GM12872 (cell line): Measurements from ENCODE around the gene NOS1AP.

Source experiments
- TF ChIP-seq, protein P1 (sequence below): IDR thresholded peaks from 3 replicates; pipeline ENCODE4 v1.5.1; 2011; ENCODE audit warnings: low read depth, mild to moderate bottlenecking, low read length, moderate library complexity; ENCODE audit not compliant: insufficient read depth

Gene NOS1AP

DNA sequence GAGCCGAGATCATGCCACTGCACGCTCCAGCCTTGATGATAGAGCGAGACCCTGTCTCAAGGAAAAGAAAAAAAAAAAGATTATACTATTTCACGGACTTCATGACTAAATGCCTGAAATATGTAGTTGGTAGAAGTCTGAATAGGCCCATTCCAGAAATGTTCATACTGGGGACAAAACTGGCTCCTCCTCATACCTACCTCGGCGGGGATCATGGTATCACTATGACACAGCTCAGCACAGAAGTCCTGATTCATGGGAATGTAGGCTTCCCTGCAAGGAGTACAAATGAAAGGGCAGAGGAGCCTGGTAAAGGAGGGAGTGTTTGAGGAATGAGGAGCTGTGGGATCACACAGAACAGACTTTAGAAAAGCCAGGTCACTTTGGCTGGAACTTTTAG, 302.1 kb downstream of the NOS1AP start:
- TF ChIP-seq, protein P1, sequence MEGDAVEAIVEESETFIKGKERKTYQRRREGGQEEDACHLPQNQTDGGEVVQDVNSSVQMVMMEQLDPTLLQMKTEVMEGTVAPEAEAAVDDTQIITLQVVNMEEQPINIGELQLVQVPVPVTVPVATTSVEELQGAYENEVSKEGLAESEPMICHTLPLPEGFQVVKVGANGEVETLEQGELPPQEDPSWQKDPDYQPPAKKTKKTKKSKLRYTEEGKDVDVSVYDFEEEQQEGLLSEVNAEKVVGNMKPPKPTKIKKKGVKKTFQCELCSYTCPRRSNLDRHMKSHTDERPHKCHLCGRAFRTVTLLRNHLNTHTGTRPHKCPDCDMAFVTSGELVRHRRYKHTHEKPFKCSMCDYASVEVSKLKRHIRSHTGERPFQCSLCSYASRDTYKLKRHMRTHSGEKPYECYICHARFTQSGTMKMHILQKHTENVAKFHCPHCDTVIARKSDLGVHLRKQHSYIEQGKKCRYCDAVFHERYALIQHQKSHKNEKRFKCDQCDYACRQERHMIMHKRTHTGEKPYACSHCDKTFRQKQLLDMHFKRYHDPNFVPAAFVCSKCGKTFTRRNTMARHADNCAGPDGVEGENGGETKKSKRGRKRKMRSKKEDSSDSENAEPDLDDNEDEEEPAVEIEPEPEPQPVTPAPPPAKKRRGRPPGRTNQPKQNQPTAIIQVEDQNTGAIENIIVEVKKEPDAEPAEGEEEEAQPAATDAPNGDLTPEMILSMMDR, result no peak

DNA sequence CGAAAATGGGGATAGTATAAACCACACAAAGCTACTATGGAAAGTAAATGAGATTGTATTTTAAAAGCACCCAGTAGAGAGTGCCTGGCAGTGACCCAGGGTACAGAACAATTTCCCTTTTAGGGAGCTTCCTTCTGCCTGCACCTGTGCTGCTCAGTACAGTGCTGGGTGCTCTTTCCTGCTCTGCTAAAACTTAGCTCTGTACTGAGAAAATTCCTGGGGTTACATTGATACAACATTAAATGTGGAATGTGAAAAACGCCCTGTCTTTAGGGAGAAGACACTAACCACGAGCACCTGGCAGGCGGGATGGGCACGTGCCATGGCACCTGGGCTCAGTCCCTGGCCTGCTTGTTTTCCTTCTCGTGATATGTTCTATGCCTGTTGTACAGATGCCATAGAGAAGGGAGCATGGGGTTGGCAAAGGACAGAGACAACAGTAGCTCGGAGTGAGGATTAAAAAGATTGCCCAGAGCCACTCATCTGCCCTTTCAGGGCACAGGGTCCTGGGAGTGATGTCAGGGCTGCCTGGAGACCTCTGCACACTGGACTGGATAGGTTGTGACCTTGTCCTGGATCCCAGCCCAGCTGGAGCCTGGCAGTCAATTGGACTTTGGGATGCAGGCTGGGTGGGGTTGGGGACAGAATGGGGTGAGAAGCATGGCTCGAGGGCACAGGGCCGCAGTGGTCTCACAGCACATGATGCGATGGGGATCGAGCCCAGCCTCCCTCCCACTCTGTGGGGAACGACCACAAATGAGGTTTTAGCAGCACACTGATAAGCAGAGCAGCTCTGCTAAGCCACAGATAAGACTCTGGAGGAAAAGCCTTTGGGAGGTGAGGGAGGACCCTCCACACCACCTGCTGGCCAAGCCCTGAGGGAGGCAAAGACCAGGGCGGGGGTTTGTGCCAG, 302.9 kb downstream of the NOS1AP start:
- TF ChIP-seq, protein P1, result no peak

DNA sequence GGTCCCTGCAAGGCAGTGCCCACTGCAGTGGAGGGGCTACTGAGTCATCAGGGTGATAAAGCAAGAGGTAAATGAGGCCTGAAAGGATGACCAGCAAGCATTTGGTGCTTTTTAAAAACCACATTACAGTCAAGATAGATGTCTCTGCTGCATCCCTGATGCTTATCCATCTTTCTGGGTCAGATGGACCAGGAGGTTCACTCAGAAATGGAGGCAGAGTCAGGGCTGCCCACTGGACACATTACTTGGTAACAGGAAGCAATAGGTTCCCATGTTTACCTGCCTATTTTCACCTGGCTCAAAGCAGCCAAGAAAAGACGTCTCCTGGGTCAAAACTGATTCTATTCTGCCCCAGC, 303.6 kb downstream of the NOS1AP start:
- TF ChIP-seq, protein P1, result no peak

DNA sequence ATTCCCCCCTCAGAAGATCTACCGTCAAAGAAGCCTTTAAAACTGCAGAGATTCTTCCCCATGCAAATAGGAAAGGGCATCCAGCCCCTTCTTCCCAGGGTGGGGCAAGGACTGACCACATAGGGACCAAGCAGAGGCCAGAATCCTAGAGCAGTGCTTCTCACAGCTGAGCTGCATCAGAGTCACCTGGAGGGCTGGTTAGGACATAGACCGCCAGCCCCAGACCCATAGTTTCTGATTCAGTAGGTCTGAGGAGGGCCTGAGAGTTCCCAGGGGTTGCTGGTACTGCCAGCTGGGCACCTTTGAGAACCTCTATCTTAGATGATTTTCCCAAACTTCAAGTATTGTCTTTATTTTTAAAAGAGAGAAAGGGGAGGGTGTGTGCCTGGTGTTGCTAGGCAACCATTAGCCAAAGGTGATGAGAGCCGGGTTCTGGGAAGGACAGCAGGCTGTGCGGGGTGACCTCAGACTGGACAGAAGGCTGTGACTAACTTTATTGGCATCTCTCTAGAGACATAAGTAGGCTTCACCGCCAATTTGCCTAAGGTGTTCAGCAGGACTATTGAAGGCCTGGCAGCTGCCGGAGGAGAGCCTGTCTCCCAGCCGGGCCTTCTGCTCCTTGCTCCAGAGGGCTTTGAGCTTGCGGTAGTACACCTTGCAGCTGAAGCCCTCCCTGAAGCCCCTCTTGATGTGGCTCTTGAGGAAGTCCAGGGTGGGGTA, 304.2 kb downstream of the NOS1AP start:
- TF ChIP-seq, protein P1, result no peak

DNA sequence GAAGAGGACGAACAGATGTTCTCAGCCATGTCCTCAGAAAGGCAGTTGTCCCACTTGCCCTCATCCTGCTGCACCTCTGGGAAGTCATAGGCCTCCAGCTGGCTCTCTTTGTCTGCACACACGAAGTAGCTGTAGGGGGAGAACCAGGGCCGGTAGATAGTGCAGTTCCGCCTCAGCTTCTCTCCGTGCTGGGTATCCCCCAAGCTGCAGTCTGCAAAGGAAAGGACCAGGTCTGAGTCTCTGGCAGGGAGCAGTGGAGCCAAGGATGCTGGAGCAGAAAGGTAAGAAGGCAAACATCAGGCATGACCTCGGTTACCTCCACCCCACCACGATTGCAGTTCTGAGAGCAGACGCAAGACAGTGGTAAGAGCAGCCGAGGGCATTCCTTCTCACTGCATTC, 304.9 kb downstream of the NOS1AP start:
- TF ChIP-seq, protein P1, result no peak

DNA sequence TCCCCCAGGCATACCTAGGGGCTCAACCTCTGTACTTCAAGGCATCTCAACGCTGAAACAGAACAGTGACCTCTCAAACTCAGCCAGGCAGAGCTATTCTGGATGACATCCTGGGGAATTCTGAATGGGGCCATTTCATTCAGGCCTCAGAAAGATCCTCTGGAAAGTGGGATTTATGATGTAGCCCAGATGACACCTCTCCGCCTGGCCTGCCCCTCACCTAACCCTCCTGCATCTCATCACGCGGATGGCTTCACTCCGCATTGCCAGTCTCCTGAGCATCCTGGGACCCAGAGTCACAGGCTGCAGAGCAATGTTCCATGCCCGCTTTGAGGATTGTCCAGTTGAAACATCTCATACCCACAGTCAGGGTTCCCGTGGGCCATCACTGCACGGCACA, 306.0 kb downstream of the NOS1AP start:
- TF ChIP-seq, protein P1, result no peak

DNA sequence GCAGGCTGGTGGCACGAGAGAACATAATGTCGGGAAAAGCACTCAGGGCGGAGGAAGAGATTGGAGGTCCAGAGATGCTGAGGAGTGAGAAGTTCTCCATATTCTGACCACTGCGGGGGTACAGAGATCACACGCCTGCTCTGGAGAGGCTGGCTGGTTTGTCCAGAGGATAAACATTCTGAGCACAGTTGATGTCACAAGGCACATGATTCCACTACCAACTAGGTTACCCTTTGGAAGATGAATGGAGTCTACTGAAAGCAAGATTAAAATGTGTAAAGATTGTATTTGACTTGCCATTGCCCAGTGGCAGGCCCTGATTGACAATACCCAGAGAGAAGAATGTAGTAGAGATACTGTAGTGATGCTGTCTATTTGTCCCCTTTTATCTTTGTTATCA, 307.2 kb downstream of the NOS1AP start, which contains the start of gene SPATA46:
Gene SPATA46 (minus strand): TSS at position 164 of the 400 bp plus-strand sequence. CDS start 64 bp downstream, at position 100.
- TF ChIP-seq, protein P1, result no peak
